ENCODE results near the gene CD36.
"Not testable (repeated sequence)": the region's sequence is repeated elsewhere in the genome, so short reads cannot be mapped to it uniquely, and the experiment has no call there.

CD36 gene

GRCh38 chr7:80656029-80656428, 17.6 kb downstream of the CD36 start:
- no peak for DNase-seq

GRCh38 chr7:80659120-80660055, 20.9 kb downstream of the CD36 start:
- no peak for DNase-seq

GRCh38 chr7:80660939-80661338, 22.5 kb downstream of the CD36 start:
- no peak for DNase-seq

GRCh38 chr7:80661729-80662128, 23.3 kb downstream of the CD36 start:
- DNase-seq, result no peak

GRCh38 chr7:80662252-80662651, 23.8 kb downstream of the CD36 start:
- DNase-seq, result no peak

GRCh38 chr7:80665526-80665925, 27.1 kb downstream of the CD36 start:
- DNase-seq, result no peak

GRCh38 chr7:80666376-80666775, 27.9 kb downstream of the CD36 start:
- DNase-seq, result no peak

GRCh38 chr7:80669367-80669766, 30.9 kb downstream of the CD36 start:
- DNase-seq, result not testable (repeated sequence)

GRCh38 chr7:80671744-80672143, 33.3 kb downstream of the CD36 start:
- no peak for DNase-seq

- no peak for DNase-seq
Observed at GRCh38 chr7:80675090-80675489, 36.6 kb downstream of the CD36 start.

GRCh38 chr7:80676404-80676803, 38.0 kb downstream of the CD36 start:
- DNase-seq, result no peak

- no peak for DNase-seq
Observed at GRCh38 chr7:80677629-80678028, 39.2 kb downstream of the CD36 start.

GRCh38 chr7:80678707-80679106, 40.3 kb downstream of the CD36 start:
- no peak for DNase-seq

GRCh38 chr7:80679921-80680907, 41.8 kb downstream of the CD36 start:
- no peak for DNase-seq

GRCh38 chr7:80681272-80681885, 42.9 kb downstream of the CD36 start:
- DNase-seq, result no peak

- no peak for DNase-seq
Observed at GRCh38 chr7:80682744-80683143, 44.3 kb downstream of the CD36 start.

GRCh38 chr7:80686576-80686975, 48.1 kb downstream of the CD36 start:
- DNase-seq, result no peak

- no peak for DNase-seq
Observed at GRCh38 chr7:80699045-80699638, 60.7 kb downstream of the CD36 start.

- DNase-seq, result no peak
Observed at GRCh38 chr7:80699721-80700256, 61.3 kb downstream of the CD36 start.

- DNase-seq, result no peak
Observed at GRCh38 chr7:80703272-80703671, 64.8 kb downstream of the CD36 start.

GRCh38 chr7:80705130-80705781, 66.8 kb downstream of the CD36 start:
- no peak for DNase-seq

- DNase-seq, result no peak
Observed at GRCh38 chr7:80707318-80707717, 68.9 kb downstream of the CD36 start.
